H1 (cell line): ENCODE results near the gene SYT2. TPM values are rescaled to one million over a fixed set of nuclear protein-coding genes. Genes with fewer than 3 reads are reported as not detected.
"Not testable (repeated sequence)": the region's sequence is repeated elsewhere in the genome, so short reads cannot be mapped to it uniquely, and the experiment has no call there.

Experiments used
- CTCF ChIA-PET: fragments of 300-600 bp; sonication (Branson Sonifier 250); formaldehyde crosslinking; loops from one replicate; lab custom pipeline; 2021; ENCODE audit not compliant: partially characterized antibody; lab: Charles Lee
- POLR2A ChIA-PET: fragments of 300-600 bp; sonication (Branson Sonifier 250); formaldehyde crosslinking; loops from one replicate; lab custom pipeline; 2021; ENCODE audit warnings: inconsistent platforms; ENCODE audit not compliant: partially characterized antibody; lab: Charles Lee
- DNase-seq, 2 experiments: peaks; one replicate each; pipeline versions ENCODE4 v3.0.0 to v3.0.0-alpha.2; 2010 to 2022; ENCODE audit warnings: low spot score in 2 of 2, low read depth in 1 of 2, mixed read lengths in 1 of 2
- FAIRE-seq: peaks from 2 replicates; lab custom pipeline; 2011; peaks lifted over from hg19 to GRCh38; lab: Jason Lieb, UNC
- H2AFZ ChIP-seq: 2 replicates; pipeline ENCODE4 v1.8.1; 2012; ENCODE audit warnings: low read length, inconsistent platforms
- H2AK5ac ChIP-seq: 2 replicates; pipeline ENCODE4 v1.6.1; 2013; ENCODE audit warnings: low read depth, low read length
- H2BK120ac ChIP-seq: replicated peaks from 2 replicates; pipeline ENCODE3; 2013; ENCODE audit warnings: low read depth, low read length, inconsistent platforms
- H2BK12ac ChIP-seq: 2 replicates; pipeline ENCODE4 v1.6.1; 2013; ENCODE audit warnings: low read depth, low read length
- H2BK15ac ChIP-seq: 2 replicates; pipeline ENCODE4 v1.6.1; 2013; ENCODE audit warnings: low read length
- H2BK20ac ChIP-seq: 2 replicates; pipeline ENCODE4 v1.6.1; 2013; ENCODE audit warnings: low read length
- H2BK5ac ChIP-seq: 2 replicates; pipeline ENCODE4 v1.6.1; 2013; ENCODE audit warnings: low read depth, low read length
- H3K14ac ChIP-seq: 2 replicates; pipeline ENCODE4 v1.6.1; 2013; ENCODE audit warnings: inconsistent platforms; ENCODE audit not compliant: insufficient read length
- H3K18ac ChIP-seq: 2 replicates; pipeline ENCODE4 v1.6.1; 2013; ENCODE audit warnings: low read length; ENCODE audit errors: extremely low read depth
- H3K23ac ChIP-seq: 2 replicates; pipeline ENCODE4 v1.6.1; 2013; ENCODE audit warnings: inconsistent platforms; ENCODE audit not compliant: insufficient read length
- H3K23me2 ChIP-seq: 2 replicates; pipeline ENCODE4 v1.6.1; 2013; ENCODE audit warnings: low read depth, low read length
- H3K27ac ChIP-seq: 2 replicates; pipeline ENCODE4 v1.6.1; 2011; ENCODE audit warnings: low read depth, low read length, inconsistent platforms
- H3K27me3 ChIP-seq, 4 experiments: replicated peaks in 1 of 4; 1 replicate in 1 of 4; 2 replicates in 3 of 4; pipeline versions ENCODE4 v1.6.1 to v1.8.1; 2011 to 2013; ENCODE audit warnings: low read length in 3 of 4, mild to moderate bottlenecking in 3 of 4, inconsistent platforms in 2 of 4, mixed read lengths in 2 of 4, moderate library complexity in 1 of 4; ENCODE audit not compliant: control insufficient read depth in 3 of 4, insufficient read depth in 3 of 4; ENCODE audit errors: extremely low read depth in 1 of 4
- H3K36me3 ChIP-seq, 4 experiments: 2 replicates each; pipeline versions ENCODE4 v1.6.1 to v1.8.1; 2011 to 2013; ENCODE audit warnings: mild to moderate bottlenecking in 4 of 4, low read length in 3 of 4, moderate library complexity in 2 of 4, control low read depth in 1 of 4, inconsistent platforms in 1 of 4; ENCODE audit not compliant: insufficient read depth in 4 of 4, control insufficient read depth in 2 of 4
- H3K4ac ChIP-seq: replicated peaks from 2 replicates; pipeline ENCODE3; 2013; ENCODE audit warnings: low read length, low read depth, mixed read lengths, inconsistent platforms; ENCODE audit not compliant: insufficient read length
- H3K4me1 ChIP-seq, 4 experiments: replicated peaks in 1 of 4; 1 replicate in 1 of 4; 2 replicates in 3 of 4; pipeline versions ENCODE4 v1.6.1 to v1.8.1; 2011 to 2013; ENCODE audit warnings: low read length in 3 of 4, inconsistent platforms in 2 of 4, mixed read lengths in 1 of 4; ENCODE audit not compliant: insufficient read depth in 4 of 4, control insufficient read depth in 3 of 4
- H3K4me2 ChIP-seq, 2 experiments: 2 replicates each; pipeline versions ENCODE4 v1.6.1 to v1.8.1; 2011 to 2013; ENCODE audit warnings: low read depth in 2 of 2, low read length in 2 of 2, control low read depth in 1 of 2, inconsistent platforms in 1 of 2, mild to moderate bottlenecking in 1 of 2; ENCODE audit not compliant: insufficient read depth in 1 of 2
- H3K4me3 ChIP-seq, 4 experiments: fragments of 200-600, 300-600 bp in 1 of 4; sonication (generic), shearing (Covaris generic), sonication (Bioruptor Twin) in 1 of 4; 2 replicates each; pipeline versions ENCODE4 v1.5.1 to v1.8.1; 2011 to 2016; ENCODE audit warnings: low read length in 4 of 4, low read depth in 3 of 4, control low read depth in 2 of 4, inconsistent platforms in 2 of 4, mild to moderate bottlenecking in 2 of 4, mixed read lengths in 1 of 4, moderate library complexity in 1 of 4; ENCODE audit not compliant: insufficient read depth in 2 of 4; ENCODE audit errors: extremely low read depth in 1 of 4
- H3K56ac ChIP-seq: replicated peaks from 2 replicates; pipeline ENCODE3; 2013; ENCODE audit warnings: low read depth, mild to moderate bottlenecking, mixed read lengths, low read length, inconsistent platforms; ENCODE audit not compliant: insufficient read length
- H3K79me1 ChIP-seq: 2 replicates; pipeline ENCODE4 v1.6.1; 2013; ENCODE audit warnings: low read depth, low read length, control low read depth
- H3K79me2 ChIP-seq, 2 experiments: 2 replicates each; pipeline versions ENCODE4 v1.6.1 to v1.8.1; 2012 to 2013; ENCODE audit warnings: low read length in 2 of 2, mild to moderate bottlenecking in 2 of 2, inconsistent platforms in 1 of 2; ENCODE audit not compliant: insufficient read depth in 2 of 2, control insufficient read depth in 1 of 2
- H3K9ac ChIP-seq, 4 experiments: replicated peaks in 1 of 4; 1 replicate in 1 of 4; 2 replicates in 3 of 4; pipeline versions ENCODE4 v1.6.1 to v1.8.1; 2011 to 2013; ENCODE audit warnings: low read depth in 3 of 4, low read length in 3 of 4, control low read depth in 2 of 4, mild to moderate bottlenecking in 2 of 4, moderate library complexity in 2 of 4, inconsistent platforms in 1 of 4; ENCODE audit errors: extremely low read depth in 1 of 4
- H3K9me3 ChIP-seq, 2 experiments: 2 replicates each; pipeline versions ENCODE4 v1.6.1 to v1.8.1; 2012 to 2013; ENCODE audit warnings: mild to moderate bottlenecking in 2 of 2, moderate library complexity in 2 of 2, control low read depth in 1 of 2, inconsistent platforms in 1 of 2, low read depth in 1 of 2, low read length in 1 of 2, mixed read lengths in 1 of 2; ENCODE audit not compliant: insufficient read depth in 2 of 2
- H4K20me1 ChIP-seq, 2 experiments: replicated peaks in 1 of 2; 2 replicates each; pipeline versions ENCODE3 to v1.8.1; 2011 to 2013; ENCODE audit warnings: inconsistent platforms in 2 of 2, low read length in 2 of 2, mild to moderate bottlenecking in 1 of 2; ENCODE audit not compliant: insufficient read depth in 2 of 2, control insufficient read depth in 1 of 2
- H4K5ac ChIP-seq: 2 replicates; pipeline ENCODE4 v1.6.1; 2013; ENCODE audit warnings: low read length, low read depth, mixed read lengths, inconsistent platforms; ENCODE audit not compliant: insufficient read length
- H4K8ac ChIP-seq: 2 replicates; pipeline ENCODE4 v1.8.0; 2013; ENCODE audit warnings: mild to moderate bottlenecking, moderate library complexity, low read length, inconsistent platforms; ENCODE audit not compliant: insufficient read depth; ENCODE audit errors: extremely low read depth
- H4K91ac ChIP-seq: replicated peaks from 2 replicates; pipeline ENCODE3; 2013; ENCODE audit warnings: low read length, mixed read lengths, inconsistent platforms; ENCODE audit not compliant: insufficient read length
- BCL11A ChIP-seq, 2 experiments: IDR thresholded peaks; one replicate each; pipeline ENCODE4 v1.6.1; 2011; ENCODE audit warnings: low read depth in 2 of 2, low read length in 2 of 2, mild to moderate bottlenecking in 2 of 2
- WGBS, 2 experiments: shearing (Covaris generic) in 1 of 2; methylation state at CpG; one replicate each; pipeline versions ENCODE4 v1.1.6 to v1.1.7; 2013 to 2015; ENCODE audit warnings: low lambda C conversion rate in 2 of 2, mixed read lengths in 2 of 2, inconsistent platforms in 1 of 2, low coverage in 1 of 2, missing lambda C conversion rate in 1 of 2; ENCODE audit not compliant: insufficient replicate concordance in 2 of 2, insufficient coverage in 1 of 2, insufficient read length in 1 of 2; ENCODE audit errors: extremely low coverage in 1 of 2, missing lambda C conversion rate in 1 of 2; 5-methylcytosine and 5-hydroxymethylcytosine counted together
- polyA plus RNA-seq, 7 experiments: library from polyadenylated mRNA; depleted of rRNA in 3 of 7; stranded (reverse) in 5 of 7; unstranded in 2 of 7; fragments of >200 nt in 5 of 7; fragments of 200-250 nt in 2 of 7; gene quantifications; 1 replicate in 5 of 7; 2 replicates in 1 of 7; 4 replicates in 1 of 7; pipeline versions ENCODE4 v1.2.1 to v1.2.3, GENCODE V29; 2011 to 2013; ENCODE audit warnings: missing spikeins in 2 of 7, mixed read lengths in 2 of 7
- total RNA-seq: library from RNA; stranded (reverse); fragmentation: NEBNext Ultra II Directional; extraction: Animal tissue kit (Norgen Biotek cat#: 25700); gene quantifications from 2 replicates; pipeline ENCODE4 v1.2.1, GENCODE V29; 2021

SYT2 gene
- total and polyA plus RNA-seq, 2 of the 8 experiments (the other 6 are each of a cell fraction or from before 2014, with no cell fraction given), result 2.8 to 11.0 TPM

DNA sequence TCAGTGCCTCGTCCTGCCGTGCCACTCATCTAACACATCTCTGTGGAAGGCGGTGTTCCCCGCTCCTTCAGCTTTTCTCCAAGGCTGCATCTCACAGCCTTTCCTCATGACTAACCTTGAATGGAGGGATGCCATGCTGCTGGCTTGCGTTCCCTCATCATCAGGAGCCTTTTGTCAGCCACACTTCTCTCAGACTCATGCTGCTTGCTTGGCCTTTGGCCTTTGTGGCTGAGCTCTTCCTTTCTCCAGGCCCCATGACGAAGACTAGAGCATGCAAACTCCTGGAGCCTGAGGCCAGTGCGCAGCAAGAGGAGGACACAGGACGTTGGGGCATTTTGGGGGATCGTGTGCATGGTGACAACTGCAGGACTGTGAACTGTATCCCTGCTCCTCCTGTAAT lies 70.8 kb downstream of the SYT2 start (continued):
- no peak for TF ChIP-seq BCL11A (IDR thresholded peaks at IDR 0.05; ENCODE audit: low read depth in 2 of 2, low read length in 2 of 2)

DNA sequence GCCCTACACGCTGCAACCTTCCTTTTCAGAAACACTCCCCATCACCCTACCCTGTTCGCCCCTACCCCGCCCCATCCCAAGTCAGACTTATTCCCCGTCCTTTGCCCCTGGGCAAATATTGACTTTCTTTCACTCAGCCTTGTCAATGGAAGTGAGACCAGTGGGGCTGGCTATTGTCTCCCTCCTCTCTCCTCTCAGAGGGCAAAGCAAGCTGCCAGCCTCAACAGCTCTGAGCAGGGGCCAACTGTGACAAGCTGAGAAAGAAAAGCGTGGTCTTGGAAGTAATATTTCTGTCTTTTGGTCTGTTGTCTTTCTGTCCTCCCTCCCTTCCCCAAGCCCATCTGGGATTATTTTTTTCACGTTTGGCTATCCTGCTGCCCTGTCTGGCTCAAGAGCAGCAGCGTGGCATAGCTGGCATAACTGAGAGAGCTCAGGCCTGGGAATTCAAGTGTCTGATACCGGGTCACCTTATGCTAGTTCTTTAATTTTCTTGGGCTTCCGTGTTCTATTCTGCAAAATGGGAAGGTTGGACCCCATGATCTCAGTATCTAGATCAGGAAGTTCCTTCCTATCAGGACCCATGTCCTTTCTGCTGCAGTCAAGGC lies 71.5 kb downstream of the SYT2 start:
- WGBS, 2 experiments, result 72% methylated on average over 9 of the region's 9 CpGs; no CpG with 5 or more reads in 1 of the 2 experiments

More for the DNA sequence above, 71.5 kb downstream of the SYT2 start:
- POLR2A ChIA-PET, result interaction anchor here (0.6 to 1.5 kb wide), 5 partner anchors 14 to 258 kb away, joined by 3 to 4 read pairs (median 3); no protein-coding TSS in a partner anchor
- not testable (repeated sequence) for H3K23ac ChIP-seq, H3K79me1 ChIP-seq, H2BK120ac ChIP-seq, DNase-seq, H3K56ac ChIP-seq, H3K4ac ChIP-seq, H4K91ac ChIP-seq, H2BK12ac ChIP-seq, H3K27ac ChIP-seq, H3K9ac ChIP-seq, H2BK5ac ChIP-seq, H3K79me2 ChIP-seq, H3K36me3 ChIP-seq, H3K4me3 ChIP-seq, H3K14ac ChIP-seq, H2AK5ac ChIP-seq, H4K20me1 ChIP-seq, H3K18ac ChIP-seq, H4K8ac ChIP-seq, FAIRE-seq, H2AFZ ChIP-seq, H4K5ac ChIP-seq, H3K9me3 ChIP-seq
- peaks cover 12% of the 10 kb centered on the region for H3K23me2 ChIP-seq
- 0 out of 2 replicates have a peak overlapping the region, but pooled peaks have one; percentile 32 for H2BK20ac ChIP-seq
- H2BK15ac ChIP-seq, result 0 out of 2 replicates have a peak overlapping the region, but pooled peaks have one; percentile 29
- peaks cover 7 to 22% (median 12%) of the 10 kb centered on the region in 4 experiments for H3K4me1 ChIP-seq
- peaks cover 0 to 17% (median 12%) of the 10 kb centered on the region in 4 experiments; a peak in 5 of 7 replicates for H3K27me3 ChIP-seq
- CTCF ChIA-PET, result interaction anchor here (0.8 to 1.9 kb wide), 7 partner anchors 10 to 61 kb away, joined by 3 to 9 read pairs (median 4); no protein-coding TSS in a partner anchor
- peak overlapping the region; percentile 23 to 46; a peak in 3 of 4 replicates for H3K4me2 ChIP-seq
